Aorta (tissue), 5 donors: Measurements from ENCODE around the gene FBXW11. TPM values are rescaled to one million over a fixed set of nuclear protein-coding genes. Genes with fewer than 3 reads are reported as not detected.

Experiments
- ATAC-seq: fragments of 200-7000 bp; cut with Tn5 transposase; one replicate; pipeline ENCODE4 v1.9.1; 2022; ENCODE audit warnings: moderate library complexity; ENCODE audit not compliant: low FRiP score
- DNase-seq, 2 donors: peaks; one replicate each; pipeline ENCODE4 v3.0.0-alpha.2; 2020
- H3K27ac ChIP-seq, 2 donors: one replicate each; pipeline ENCODE4 v1.5.1; 2013; ENCODE audit warnings: low read length in 2 of 2, mild to moderate bottlenecking in 2 of 2, moderate library complexity in 2 of 2, control low read depth in 1 of 2, inconsistent platforms in 1 of 2, low read depth in 1 of 2
- H3K27me3 ChIP-seq, 2 donors: one replicate each; pipeline ENCODE4 v1.6.1; 2013; ENCODE audit warnings: control low read depth in 1 of 2, low read length in 1 of 2, mild to moderate bottlenecking in 1 of 2, moderate library complexity in 1 of 2; ENCODE audit not compliant: insufficient read depth in 2 of 2, control insufficient read depth in 1 of 2
- H3K36me3 ChIP-seq, 2 donors: one replicate each; pipeline ENCODE4 v1.6.1; 2013; ENCODE audit warnings: control low read depth in 1 of 2, low read length in 1 of 2, mild to moderate bottlenecking in 1 of 2; ENCODE audit not compliant: insufficient read depth in 2 of 2, control insufficient read depth in 1 of 2
- H3K4me1 ChIP-seq, 2 donors: one replicate each; pipeline ENCODE4 v1.6.1; 2013; ENCODE audit warnings: low read length in 2 of 2, control low read depth in 1 of 2, mild to moderate bottlenecking in 1 of 2, moderate library complexity in 1 of 2; ENCODE audit not compliant: insufficient read depth in 2 of 2, control insufficient read depth in 1 of 2
- H3K4me3 ChIP-seq, 2 donors: one replicate each; pipeline ENCODE4 v1.5.1; 2013; ENCODE audit warnings: low read length in 2 of 2, control low read depth in 1 of 2, mild to moderate bottlenecking in 1 of 2
- H3K9me3 ChIP-seq: one replicate; pipeline ENCODE4 v1.6.1; 2013; ENCODE audit warnings: mild to moderate bottlenecking, low read length; ENCODE audit not compliant: control insufficient read depth
- WGBS, 2 donors: extraction: QIAGEN DNeasy Blood & Tissue Kit; methylation state at CpG; one replicate each; pipeline ENCODE4 v1.1.7; 2013; 5-methylcytosine and 5-hydroxymethylcytosine counted together
- intact Hi-C, 2 donors: fragments of 100-400 bp; cut with DNase I; formaldehyde crosslinking; loops; one replicate each; pipeline versions ENCODE4 v1.14.2 to v1.15.0; 2022
- polyA plus RNA-seq, 2 donors: library from polyadenylated mRNA; stranded (reverse); fragments of 200-250 nt; gene quantifications; one replicate each; pipeline ENCODE4 v1.2.3, GENCODE V29; 2013
- total RNA-seq, 2 donors: library from RNA; stranded (reverse); fragmentation: NEBNext Ultra II Directional; extraction: Animal tissue kit (Norgen Biotek cat#: 25700); gene quantifications; one replicate each; pipeline ENCODE4 v1.2.1, GENCODE V29; 2021
- donor health status: healthy with polysubstance abuse.
- donor health status: Bipolar disorder and iron deficiency.
- donor health status: DM: no; HTN: no; CAD: no.
- donor health status: DM: no; HTN: no; CAD: no.
- donor health status: DM: yes; HTN: yes; CAD: no.

Gene FBXW11
- total and polyA plus RNA-seq, 4 donors = 13.5 to 64.0 (median 40.9) TPM

DNA sequence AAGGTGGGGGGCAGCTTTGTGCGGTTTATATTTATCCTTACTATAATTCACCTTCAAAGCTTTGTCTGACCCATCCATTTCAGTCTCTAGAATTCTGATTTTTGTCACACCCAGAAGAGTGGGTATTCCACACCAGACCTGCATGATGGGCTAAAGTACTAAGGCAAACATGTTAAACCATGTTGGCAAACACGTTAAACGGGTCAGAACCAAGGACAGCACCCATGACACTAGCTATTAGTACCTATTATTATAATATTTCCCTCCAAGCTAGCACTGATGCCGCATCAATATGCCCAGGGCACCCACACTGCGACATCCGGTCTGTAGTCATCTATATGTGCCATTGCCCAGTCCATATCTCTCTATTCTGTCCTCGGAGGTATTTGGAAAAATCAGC, 104.7 kb downstream of the FBXW11 start:
- WGBS, 2 donors = 92 to 93% methylated on average over 7 of the region's 7 CpGs
- H3K27ac ChIP-seq = no peak overlapping the region
- intact Hi-C loops = no loop called here

GRCh38 chr5:171899792-171900191, 106.6 kb downstream of the FBXW11 start:
- Histone ChIP-seq H3K4me3 (no peak overlapping the region), H3K36me3 (no peaks in the 10 kb centered on the region), H3K9me3 (no peaks in the 10 kb centered on the region), H3K27ac (no peak overlapping the region), H3K4me1 (no peaks in the 10 kb centered on the region), H3K27me3 (no peaks in the 10 kb centered on the region)
- WGBS, 2 donors = 95 to 96% methylated on average over 5 of the region's 5 CpGs
- DNase-seq = no peak
- intact Hi-C loops = no loop called here
- no peak for ATAC-seq

More for the DNA sequence above, 104.7 kb downstream of the FBXW11 start:
- ATAC-seq = no peak
- Histone ChIP-seq H3K9me3 (no peaks in the 10 kb centered on the region), H3K27me3 (no peaks in the 10 kb centered on the region), H3K4me1 (no peaks in the 10 kb centered on the region), H3K36me3 (no peaks in the 10 kb centered on the region), H3K4me3 (no peak overlapping the region)
- no peak for DNase-seq

- Histone ChIP-seq H3K4me3 (no peak overlapping the region), H3K27ac (no peak overlapping the region), H3K4me1 (no peaks in the 10 kb centered on the region), H3K36me3 (no peaks in the 10 kb centered on the region), H3K27me3 (no peaks in the 10 kb centered on the region), H3K9me3 (no peaks in the 10 kb centered on the region)
- ATAC-seq (no peak), DNase-seq (no peak)
- WGBS, 2 donors = 47 to 63% methylated on average over 1 of the region's 1 CpG
- intact Hi-C loops = no loop called here
These were observed 107.6 kb downstream of the FBXW11 start for GRCh38 chr5:171898879-171899278.

DNA sequence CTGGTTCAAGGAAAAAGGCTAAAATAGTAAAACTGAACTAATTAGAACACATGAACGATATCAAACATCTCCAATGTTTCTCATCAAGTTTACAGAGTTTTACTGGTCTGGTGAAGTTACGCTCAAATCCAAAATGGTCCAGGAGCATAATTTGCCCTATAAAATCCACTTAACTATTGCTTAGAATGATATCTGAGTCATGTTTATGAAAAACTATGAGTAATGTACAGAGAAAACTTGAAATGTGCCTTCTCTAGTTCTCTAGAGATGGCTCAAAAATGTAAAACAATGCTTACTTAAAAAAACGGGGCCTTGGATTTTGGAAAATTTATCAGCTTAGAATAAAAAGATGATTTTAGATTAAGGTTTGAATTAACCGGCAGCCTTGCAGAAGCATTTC, 108.1 kb downstream of the FBXW11 start:
- no peaks in the 10 kb centered on the region for H3K27me3 ChIP-seq
- no peak overlapping the region for H3K4me3 ChIP-seq
- 91% methylated on average over 4 of the region's 4 CpGs for WGBS, 2 donors
- H3K4me1 ChIP-seq = no peaks in the 10 kb centered on the region
- DNase-seq (no peak), ATAC-seq (no peak)
- H3K36me3 ChIP-seq = no peaks in the 10 kb centered on the region
- H3K27ac ChIP-seq = no peak overlapping the region
- H3K9me3 ChIP-seq = no peaks in the 10 kb centered on the region
- intact Hi-C loops = no loop called here

DNA sequence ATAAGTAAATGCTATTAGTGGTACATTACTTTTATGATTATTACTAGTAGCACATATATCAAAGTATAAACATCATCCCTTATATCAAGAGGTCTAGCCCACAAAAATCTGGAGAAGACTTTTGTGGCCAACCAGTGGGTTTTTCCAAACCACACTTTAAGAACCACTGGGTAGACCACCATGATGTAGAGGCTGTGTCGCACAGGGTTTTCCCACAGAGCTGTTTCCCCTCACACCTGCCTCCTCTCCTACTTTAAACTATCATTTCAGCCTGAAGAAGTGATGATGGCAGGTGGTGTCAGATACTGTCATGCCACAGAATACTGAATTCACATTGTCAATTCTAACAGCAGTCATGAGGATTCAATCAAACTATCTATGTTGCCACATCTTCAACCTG, 109.2 kb downstream of the FBXW11 start:
- WGBS, 2 donors = 99 to 100% methylated on average over 1 of the region's 1 CpG
- no peak overlapping the region for H3K27ac ChIP-seq
- no peak for DNase-seq

DNA sequence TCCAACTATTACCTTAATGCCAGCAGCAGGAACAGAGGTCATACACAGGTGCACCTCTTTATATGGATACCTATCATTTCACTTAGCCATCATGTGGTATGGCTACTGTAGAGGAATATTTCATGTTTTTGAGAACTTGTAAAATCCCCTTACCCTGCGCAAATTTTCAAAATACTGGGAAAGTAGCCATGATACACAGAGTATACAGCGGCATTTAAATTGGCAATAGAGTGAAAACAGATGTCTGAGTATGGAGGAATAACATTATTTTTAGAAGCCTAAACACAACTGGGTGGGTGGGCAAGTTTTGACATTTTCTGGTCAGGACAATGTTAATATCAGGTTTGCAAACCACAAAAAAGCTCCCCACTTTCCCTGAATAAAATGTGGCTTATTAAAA, 111.4 kb downstream of the FBXW11 start:
- no peaks in the 10 kb centered on the region for H3K9me3 ChIP-seq
- DNase-seq = no peak
- H3K4me3 ChIP-seq = no peak overlapping the region
- H3K36me3 ChIP-seq = no peaks in the 10 kb centered on the region
- intact Hi-C loops = no loop called here
- no peak for ATAC-seq
- H3K27ac ChIP-seq = no peak overlapping the region
- H3K27me3 ChIP-seq = no peaks in the 10 kb centered on the region
- WGBS, 2 donors = 51 to 60% methylated on average over 2 of the region's 2 CpGs
- no peaks in the 10 kb centered on the region for H3K4me1 ChIP-seq

More for the DNA sequence above, 109.2 kb downstream of the FBXW11 start:
- H3K4me3 ChIP-seq = no peak overlapping the region
- H3K9me3 ChIP-seq = no peaks in the 10 kb centered on the region
- no peaks in the 10 kb centered on the region for H3K36me3 ChIP-seq
- H3K27me3 ChIP-seq = no peaks in the 10 kb centered on the region
- ATAC-seq = no peak
- intact Hi-C loops = no loop called here
- H3K4me1 ChIP-seq = no peaks in the 10 kb centered on the region

DNA sequence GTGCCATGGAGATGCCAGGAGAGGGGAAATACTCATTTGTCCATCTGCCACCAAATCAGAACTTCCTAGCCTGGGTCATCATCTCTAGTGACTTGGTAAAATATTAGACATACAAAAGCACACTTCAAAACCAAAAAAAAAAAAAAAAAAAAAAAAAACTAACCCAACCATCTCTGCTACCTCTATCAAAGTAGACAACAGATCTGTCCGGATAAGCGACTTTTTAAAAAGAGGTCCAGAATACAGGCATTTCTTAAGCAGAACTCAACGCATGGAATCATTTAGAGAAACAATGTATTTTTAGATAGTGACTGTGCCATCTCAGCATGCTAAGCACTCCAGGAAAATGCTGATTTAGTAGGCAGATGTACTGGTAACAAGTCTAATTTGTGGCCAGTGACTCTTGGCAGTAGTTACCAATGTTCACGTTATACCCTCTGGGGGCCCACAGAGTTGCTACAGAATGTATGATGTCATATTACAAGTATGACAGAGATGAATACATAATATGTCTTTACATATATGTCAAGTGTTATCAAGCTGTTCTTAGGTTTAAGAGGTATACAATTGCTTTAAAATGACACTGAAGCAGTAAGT, 113.0 kb downstream of the FBXW11 start:
- H3K27me3 ChIP-seq = no peaks in the 10 kb centered on the region
- 55 to 59% methylated on average over 4 of the region's 4 CpGs for WGBS, 2 donors
- ATAC-seq = no peak
- intact Hi-C loops = no loop called here
- H3K9me3 ChIP-seq = no peaks in the 10 kb centered on the region
- no peaks in the 10 kb centered on the region for H3K4me1 ChIP-seq
- H3K27ac ChIP-seq = no peak overlapping the region
- H3K4me3 ChIP-seq = no peak overlapping the region
- H3K36me3 ChIP-seq = no peaks in the 10 kb centered on the region
- no peak for DNase-seq

GRCh38 chr5:171891595-171891994, 114.8 kb downstream of the FBXW11 start:
- Histone ChIP-seq H3K4me1 (no peaks in the 10 kb centered on the region), H3K9me3 (no peaks in the 10 kb centered on the region), H3K27me3 (no peaks in the 10 kb centered on the region), H3K36me3 (no peaks in the 10 kb centered on the region), H3K4me3 (no peak overlapping the region), H3K27ac (no peak overlapping the region)
- no peak for DNase-seq
- intact Hi-C loops = no loop called here
- WGBS, 2 donors = 35% methylated on average over 6 of the region's 6 CpGs
- no peak for ATAC-seq

DNA sequence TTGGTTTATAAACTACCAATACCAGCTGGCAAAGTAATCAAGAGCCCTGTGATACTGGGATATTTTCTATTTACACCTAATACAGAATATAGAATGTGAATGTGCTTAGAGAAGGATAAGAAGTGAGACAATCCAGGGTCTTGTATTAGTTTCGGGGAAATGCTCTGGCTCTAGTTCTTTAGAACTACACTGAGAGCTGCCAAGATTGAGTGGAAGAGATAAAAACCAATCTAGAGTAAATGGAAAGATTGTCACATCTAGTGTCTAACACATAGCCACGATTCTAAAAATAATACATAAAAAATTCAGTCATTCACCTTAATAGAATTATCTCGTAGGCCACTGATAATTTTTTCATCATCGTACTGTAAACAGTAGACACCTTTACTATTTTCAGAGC, 115.3 kb downstream of the FBXW11 start:
- Histone ChIP-seq H3K9me3 (no peaks in the 10 kb centered on the region), H3K36me3 (no peaks in the 10 kb centered on the region), H3K27ac (no peak overlapping the region), H3K27me3 (no peaks in the 10 kb centered on the region), H3K4me1 (no peaks in the 10 kb centered on the region), H3K4me3 (no peak overlapping the region)
- WGBS, 2 donors = 59% methylated on average over 4 of the region's 4 CpGs
- intact Hi-C loops = no loop called here
- ATAC-seq = no peak
- DNase-seq = no peak
